K562 (cell line): ENCODE results near the gene PTK7. TPM values are rescaled to one million over a fixed set of nuclear protein-coding genes. Genes with fewer than 3 reads are reported as not detected.

ENCODE experiments used
- CBFA2T3 ChIP-seq: fragments of 450-650 bp; IDR thresholded peaks from 2 replicates; pipeline ENCODE4 v1.6.1; 2017
- CBX2 ChIP-seq: fragments of 200-600 bp; sonication (generic); IDR thresholded peaks from one replicate; pipeline ENCODE4 v1.6.1; 2012; ENCODE audit warnings: mild to moderate bottlenecking, low read length, inconsistent platforms; ENCODE audit not compliant: insufficient read depth, poor library complexity, severe bottlenecking
- EWSR1 ChIP-seq: fragments of 450-650 bp; IDR thresholded peaks from 2 replicates; pipeline ENCODE4 v1.6.1; 2018; ENCODE audit warnings: borderline replicate concordance, mild to moderate bottlenecking, low read depth, moderate library complexity; ENCODE audit not compliant: partially characterized antibody
- HDAC8 ChIP-seq: fragments of 450-650 bp; IDR thresholded peaks from 2 replicates; pipeline ENCODE4 v1.6.1; 2016; ENCODE audit warnings: mild to moderate bottlenecking, missing genetic modification characterization, moderate library complexity, missing compliant biosample characterization
- JUN ChIP-seq, 2 experiments: sonication (generic) in 1 of 2; formaldehyde crosslinking in 1 of 2; IDR thresholded peaks; 2 replicates each; pipeline versions ENCODE4 v1.6.1 to v1.8.0; 2012 to 2022; ENCODE audit warnings: borderline replicate concordance in 2 of 2, mild to moderate bottlenecking in 2 of 2, improper control_type of control experiment in 1 of 2, low read depth in 1 of 2, low read length in 1 of 2, missing genetic modification reagents in 1 of 2
- JUND ChIP-seq, 2 experiments: IDR thresholded peaks; 2 replicates in 1 of 2; 3 replicates in 1 of 2; pipeline ENCODE4 v1.6.1; 2011; ENCODE audit warnings: borderline replicate concordance in 2 of 2, low read depth in 2 of 2, low read length in 2 of 2, improper control_type of control experiment in 1 of 2, missing biosample characterization in 1 of 2, missing genetic modification characterization in 1 of 2, missing genetic modification reagents in 1 of 2
- KDM1A ChIP-seq, 2 experiments: fragments of 450-650 bp; IDR thresholded peaks; 2 replicates each; pipeline ENCODE4 v1.6.1; 2016; ENCODE audit warnings: mild to moderate bottlenecking in 2 of 2
- MCM3 ChIP-seq: fragments of 450-650 bp; IDR thresholded peaks from 2 replicates; pipeline ENCODE4 v1.6.1; 2016
- POLR2A ChIP-seq: fragments of 450-650 bp; conservative IDR thresholded peaks from 2 replicates; pipeline ENCODE4 v1.6.1; 2016
- PURB ChIP-seq: sonication (generic); formaldehyde crosslinking; IDR thresholded peaks from 2 replicates; pipeline ENCODE4 v1.9.0; 2021; ENCODE audit warnings: low read depth, mild to moderate bottlenecking, missing genetic modification reagents
- SPI1 ChIP-seq: IDR thresholded peaks from 2 replicates; pipeline ENCODE4 v1.6.1; 2011; ENCODE audit warnings: low read depth, low read length, control low read depth, borderline replicate concordance
- SUPT5H ChIP-seq: fragments of 450-650 bp; IDR thresholded peaks from 2 replicates; pipeline ENCODE4 v1.6.1; 2016
- TBL1XR1 ChIP-seq, 2 experiments: IDR thresholded peaks; 2 replicates each; pipeline ENCODE4 v1.6.1; 2012; ENCODE audit warnings: improper control_type of control experiment in 2 of 2, low read length in 2 of 2, mild to moderate bottlenecking in 1 of 2
- TCFL5 ChIP-seq: fragments of 250-450 bp; sonication (Bioruptor Pico); conservative IDR thresholded peaks from 2 replicates; pipeline ENCODE4 v1.6.1; 2021; ENCODE audit warnings: mild to moderate bottlenecking, moderate library complexity, matching md5 sums
- polyA plus RNA-seq, 8 experiments: library from polyadenylated mRNA; depleted of rRNA in 4 of 8; stranded (reverse) in 5 of 8; unstranded in 3 of 8; fragments of >200 nt; fragmentation: Nextera tagmentation in 2 of 8; fragmentation: Illumina TruSeq in 1 of 8; extraction: Ambion mirVana in 2 of 8; extraction: Trizol in 1 of 8; gene quantifications; 2 replicates each; pipeline versions ENCODE4 v1.2.1 to v1.2.3, GENCODE V29; 2011 to 2014; ENCODE audit warnings: inconsistent platforms in 1 of 8, missing spikeins in 1 of 8
- total RNA-seq, 7 experiments: library from RNA; depleted of rRNA in 6 of 7; stranded (reverse); fragments of >200 nt in 6 of 7; fragmentation: Illumina TruSeq in 2 of 7; extraction: Trizol in 2 of 7; gene quantifications; 2 replicates each; pipeline versions ENCODE4 v1.2.1 to v1.2.3, GENCODE V29; 2011 to 2021; ENCODE audit warnings: low replicate concordance in 1 of 7
- TF ChIP-seq, protein P1 (sequence below): fragments of 250-450 bp; sonication (Bioruptor Pico); IDR thresholded peaks from 2 replicates; pipeline ENCODE4 v1.4.0; 2020; ENCODE audit warnings: mild to moderate bottlenecking, moderate library complexity
- TF ChIP-seq, protein P2 (sequence below): sonication (generic); formaldehyde crosslinking; IDR thresholded peaks from 2 replicates; pipeline ENCODE4 v1.8.0; 2022; ENCODE audit warnings: missing genetic modification reagents, mild to moderate bottlenecking, borderline replicate concordance
- TF ChIP-seq, protein P3 (sequence below): fragments of 450-650 bp; IDR thresholded peaks from 2 replicates; pipeline ENCODE4 v1.6.1; 2018; ENCODE audit not compliant: partially characterized antibody

The PTK7 gene
- total and polyA plus RNA-seq, 9 of the 15 experiments (the other 6 are each of a cell fraction or from before 2014, with no cell fraction given) = 0.20 to 6.8 (median 4.2) TPM

DNA sequence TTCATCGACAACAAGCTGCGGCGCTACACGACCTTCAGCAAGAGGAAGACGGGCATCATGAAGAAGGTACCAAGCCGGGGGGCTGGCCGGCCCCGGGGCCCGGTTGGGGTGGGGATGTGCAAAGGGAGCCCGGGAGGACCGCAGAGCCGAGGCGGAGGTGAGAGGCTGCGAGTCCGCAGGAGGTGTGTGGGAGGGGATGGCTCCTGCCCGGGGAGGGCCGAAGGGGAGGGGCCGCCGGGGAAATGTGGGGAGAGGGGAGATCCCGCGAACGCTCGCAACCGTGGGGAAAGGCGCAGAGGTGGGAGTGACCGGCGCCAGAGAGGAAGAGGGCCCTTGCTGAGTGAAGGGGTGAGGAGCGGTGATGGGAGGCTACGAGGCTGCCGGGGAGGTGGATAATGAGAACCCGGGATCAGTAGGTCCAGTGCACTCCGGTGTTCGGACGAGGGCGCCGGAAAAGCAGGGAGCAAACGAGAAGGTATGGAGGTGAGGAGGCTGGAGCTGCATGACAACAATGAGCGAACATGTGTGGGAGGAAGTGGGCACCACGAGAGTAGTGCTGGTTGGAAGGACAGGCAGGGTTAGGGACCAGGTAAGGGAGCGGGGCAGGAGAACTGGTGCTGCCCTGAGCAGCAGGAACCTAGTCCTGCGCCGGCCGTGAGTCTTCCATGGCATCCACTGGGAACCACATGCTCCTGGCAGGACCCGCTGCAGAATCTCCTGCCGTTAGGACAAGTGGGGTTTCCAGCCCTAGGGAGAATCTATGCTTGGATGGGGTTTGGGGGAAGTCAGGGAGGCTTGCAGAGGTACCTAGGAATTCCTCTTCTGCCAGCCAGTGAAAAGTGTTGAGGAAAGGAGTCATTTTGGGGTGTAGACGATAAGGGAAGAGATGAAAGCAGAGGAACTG, 96.2 kb downstream of the PTK7 start (continued):
- TF ChIP-seq, protein P1, sequence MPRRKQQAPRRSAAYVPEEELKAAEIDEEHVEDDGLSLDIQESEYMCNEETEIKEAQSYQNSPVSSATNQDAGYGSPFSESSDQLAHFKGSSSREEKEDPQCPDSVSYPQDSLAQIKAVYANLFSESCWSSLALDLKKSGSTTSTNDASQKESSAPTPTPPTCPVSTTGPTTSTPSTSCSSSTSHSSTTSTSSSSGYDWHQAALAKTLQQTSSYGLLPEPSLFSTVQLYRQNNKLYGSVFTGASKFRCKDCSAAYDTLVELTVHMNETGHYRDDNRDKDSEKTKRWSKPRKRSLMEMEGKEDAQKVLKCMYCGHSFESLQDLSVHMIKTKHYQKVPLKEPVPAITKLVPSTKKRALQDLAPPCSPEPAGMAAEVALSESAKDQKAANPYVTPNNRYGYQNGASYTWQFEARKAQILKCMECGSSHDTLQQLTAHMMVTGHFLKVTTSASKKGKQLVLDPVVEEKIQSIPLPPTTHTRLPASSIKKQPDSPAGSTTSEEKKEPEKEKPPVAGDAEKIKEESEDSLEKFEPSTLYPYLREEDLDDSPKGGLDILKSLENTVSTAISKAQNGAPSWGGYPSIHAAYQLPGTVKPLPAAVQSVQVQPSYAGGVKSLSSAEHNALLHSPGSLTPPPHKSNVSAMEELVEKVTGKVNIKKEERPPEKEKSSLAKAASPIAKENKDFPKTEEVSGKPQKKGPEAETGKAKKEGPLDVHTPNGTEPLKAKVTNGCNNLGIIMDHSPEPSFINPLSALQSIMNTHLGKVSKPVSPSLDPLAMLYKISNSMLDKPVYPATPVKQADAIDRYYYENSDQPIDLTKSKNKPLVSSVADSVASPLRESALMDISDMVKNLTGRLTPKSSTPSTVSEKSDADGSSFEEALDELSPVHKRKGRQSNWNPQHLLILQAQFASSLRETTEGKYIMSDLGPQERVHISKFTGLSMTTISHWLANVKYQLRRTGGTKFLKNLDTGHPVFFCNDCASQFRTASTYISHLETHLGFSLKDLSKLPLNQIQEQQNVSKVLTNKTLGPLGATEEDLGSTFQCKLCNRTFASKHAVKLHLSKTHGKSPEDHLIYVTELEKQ = no peak
- TF ChIP-seq PURB (CRISPR knock-in tag) = no peak
- TF ChIP-seq, protein P2, sequence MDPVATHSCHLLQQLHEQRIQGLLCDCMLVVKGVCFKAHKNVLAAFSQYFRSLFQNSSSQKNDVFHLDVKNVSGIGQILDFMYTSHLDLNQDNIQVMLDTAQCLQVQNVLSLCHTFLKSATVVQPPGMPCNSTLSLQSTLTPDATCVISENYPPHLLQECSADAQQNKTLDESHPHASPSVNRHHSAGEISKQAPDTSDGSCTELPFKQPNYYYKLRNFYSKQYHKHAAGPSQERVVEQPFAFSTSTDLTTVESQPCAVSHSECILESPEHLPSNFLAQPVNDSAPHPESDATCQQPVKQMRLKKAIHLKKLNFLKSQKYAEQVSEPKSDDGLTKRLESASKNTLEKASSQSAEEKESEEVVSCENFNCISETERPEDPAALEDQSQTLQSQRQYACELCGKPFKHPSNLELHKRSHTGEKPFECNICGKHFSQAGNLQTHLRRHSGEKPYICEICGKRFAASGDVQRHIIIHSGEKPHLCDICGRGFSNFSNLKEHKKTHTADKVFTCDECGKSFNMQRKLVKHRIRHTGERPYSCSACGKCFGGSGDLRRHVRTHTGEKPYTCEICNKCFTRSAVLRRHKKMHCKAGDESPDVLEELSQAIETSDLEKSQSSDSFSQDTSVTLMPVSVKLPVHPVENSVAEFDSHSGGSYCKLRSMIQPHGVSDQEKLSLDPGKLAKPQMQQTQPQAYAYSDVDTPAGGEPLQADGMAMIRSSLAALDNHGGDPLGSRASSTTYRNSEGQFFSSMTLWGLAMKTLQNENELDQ (CRISPR knock-in tag) = no peak
- no peak for TF ChIP-seq JUN (IDR thresholded peaks at IDR 0.05; ENCODE audit: borderline replicate concordance, low read depth, low read length)
- TF ChIP-seq JUN (CRISPR knock-in tag; IDR thresholded peaks at IDR 0.05; ENCODE audit: borderline replicate concordance) = no peak
- TF ChIP-seq HDAC8 (tag) = no peak
- TF ChIP-seq JUND (IDR thresholded peaks at IDR 0.05; ENCODE audit: borderline replicate concordance, low read depth, low read length) = no peak
- no peak for TF ChIP-seq JUND (tag; IDR thresholded peaks at IDR 0.05; ENCODE audit: borderline replicate concordance, low read depth, low read length)
- TF ChIP-seq TBL1XR1 (IDR thresholded peaks at IDR 0.05; ENCODE audit: low read length in 2 of 2) = no peak
- no peak for TF ChIP-seq CBX2
- no peak for TF ChIP-seq CBFA2T3
- TF ChIP-seq, protein P3, sequence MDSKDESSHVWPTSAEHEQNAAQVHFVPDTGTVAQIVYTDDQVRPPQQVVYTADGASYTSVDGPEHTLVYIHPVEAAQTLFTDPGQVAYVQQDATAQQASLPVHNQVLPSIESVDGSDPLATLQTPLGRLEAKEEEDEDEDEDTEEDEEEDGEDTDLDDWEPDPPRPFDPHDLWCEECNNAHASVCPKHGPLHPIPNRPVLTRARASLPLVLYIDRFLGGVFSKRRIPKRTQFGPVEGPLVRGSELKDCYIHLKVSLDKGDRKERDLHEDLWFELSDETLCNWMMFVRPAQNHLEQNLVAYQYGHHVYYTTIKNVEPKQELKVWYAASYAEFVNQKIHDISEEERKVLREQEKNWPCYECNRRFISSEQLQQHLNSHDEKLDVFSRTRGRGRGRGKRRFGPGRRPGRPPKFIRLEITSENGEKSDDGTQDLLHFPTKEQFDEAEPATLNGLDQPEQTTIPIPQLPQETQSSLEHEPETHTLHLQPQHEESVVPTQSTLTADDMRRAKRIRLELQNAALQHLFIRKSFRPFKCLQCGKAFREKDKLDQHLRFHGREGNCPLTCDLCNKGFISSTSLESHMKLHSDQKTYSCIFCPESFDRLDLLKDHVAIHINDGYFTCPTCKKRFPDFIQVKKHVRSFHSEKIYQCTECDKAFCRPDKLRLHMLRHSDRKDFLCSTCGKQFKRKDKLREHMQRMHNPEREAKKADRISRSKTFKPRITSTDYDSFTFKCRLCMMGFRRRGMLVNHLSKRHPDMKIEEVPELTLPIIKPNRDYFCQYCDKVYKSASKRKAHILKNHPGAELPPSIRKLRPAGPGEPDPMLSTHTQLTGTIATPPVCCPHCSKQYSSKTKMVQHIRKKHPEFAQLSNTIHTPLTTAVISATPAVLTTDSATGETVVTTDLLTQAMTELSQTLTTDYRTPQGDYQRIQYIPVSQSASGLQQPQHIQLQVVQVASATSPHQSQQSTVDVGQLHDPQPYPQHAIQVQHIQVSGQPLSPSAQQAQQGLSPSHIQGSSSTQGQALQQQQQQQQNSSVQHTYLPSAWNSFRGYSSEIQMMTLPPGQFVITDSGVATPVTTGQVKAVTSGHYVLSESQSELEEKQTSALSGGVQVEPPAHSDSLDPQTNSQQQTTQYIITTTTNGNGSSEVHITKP = no peak
- TF ChIP-seq TCFL5 (CRISPR knock-in tag) = no peak
- TF ChIP-seq POLR2A = peak; percentile 49
- TF ChIP-seq MCM3 = no peak
- no peak; the same call in 1 of the 2 replicates for TF ChIP-seq SUPT5H
- TF ChIP-seq SPI1 = peak; percentile 34; the same call in 1 of the 2 replicates
- TF ChIP-seq EWSR1 = no peak
- no peak for TF ChIP-seq KDM1A (IDR thresholded peaks at IDR 0.05)
